RWPE1 (cell line): ENCODE data around the gene ARHGDIA.

Experiments
- CTCF ChIA-PET: fragments of 350-600 bp; sonication (Branson Sonifier 250); formaldehyde crosslinking; extraction: SDS; loops from one replicate; lab custom pipeline; 2021; lab: Yijun Ruan, JAX
- POLR2A ChIA-PET: fragments of 400-600 bp; formaldehyde crosslinking; extraction: SDS; loops from one replicate; lab custom pipeline; 2020; ENCODE audit warnings: antibody characterized with exemption; ENCODE audit not compliant: low non-redundant PET; lab: Yijun Ruan, JAX
- DNase-seq: peaks from one replicate; pipeline ENCODE4 v3.0.0; 2012; ENCODE audit warnings: low spot score
- H3K27ac ChIP-seq: fragments of 450-650 bp; 2 replicates; pipeline ENCODE4 v1.5.1; 2017
- TF ChIP-seq, protein P1 (sequence below): fragments of 450-650 bp; conservative IDR thresholded peaks from 2 replicates; pipeline ENCODE4 v1.5.1; 2017; ENCODE audit warnings: low read depth, mild to moderate bottlenecking

ARHGDIA gene

DNA sequence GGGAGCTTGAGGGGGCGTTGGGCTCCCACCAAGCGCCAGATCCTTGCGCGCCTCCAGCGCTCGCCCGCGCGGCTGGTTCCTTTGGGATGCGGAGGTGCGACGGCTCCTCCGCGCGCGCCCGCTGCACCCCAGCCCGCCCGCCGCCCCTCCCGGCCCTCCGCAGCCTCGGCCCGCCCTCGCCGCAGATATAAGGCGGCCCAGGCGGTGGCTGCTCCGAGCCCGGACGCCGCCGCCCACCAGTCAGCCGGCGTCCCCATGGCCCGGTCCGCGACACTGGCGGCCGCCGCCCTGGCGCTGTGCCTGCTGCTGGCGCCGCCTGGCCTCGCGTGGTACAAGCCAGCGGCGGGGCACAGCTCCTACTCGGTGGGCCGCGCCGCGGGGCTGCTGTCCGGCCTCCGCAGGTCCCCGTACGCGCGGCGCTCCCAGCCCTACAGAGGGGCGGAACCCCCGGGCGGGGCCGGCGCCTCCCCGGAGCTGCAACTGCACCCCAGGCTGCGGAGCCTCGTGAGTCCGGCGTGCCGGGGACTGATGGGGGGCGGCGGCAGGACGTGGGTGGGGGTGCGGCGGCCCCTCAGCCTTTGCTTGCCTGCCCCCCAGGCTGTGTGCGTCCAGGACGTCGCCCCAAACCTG is 31.0 kb upstream of the ARHGDIA start, which contains the start of gene NPB:
NPB (plus strand) TSS at position 216 of the 630 bp plus-strand sequence; CDS start at position 256, 40 bp downstream.
- POLR2A ChIA-PET: no interaction called here
- CTCF ChIA-PET: no interaction called here
- DNase-seq: no peak
- H3K27ac ChIP-seq: peak within 1 kb of the TSS; percentile 98
- TF ChIP-seq, protein P1, sequence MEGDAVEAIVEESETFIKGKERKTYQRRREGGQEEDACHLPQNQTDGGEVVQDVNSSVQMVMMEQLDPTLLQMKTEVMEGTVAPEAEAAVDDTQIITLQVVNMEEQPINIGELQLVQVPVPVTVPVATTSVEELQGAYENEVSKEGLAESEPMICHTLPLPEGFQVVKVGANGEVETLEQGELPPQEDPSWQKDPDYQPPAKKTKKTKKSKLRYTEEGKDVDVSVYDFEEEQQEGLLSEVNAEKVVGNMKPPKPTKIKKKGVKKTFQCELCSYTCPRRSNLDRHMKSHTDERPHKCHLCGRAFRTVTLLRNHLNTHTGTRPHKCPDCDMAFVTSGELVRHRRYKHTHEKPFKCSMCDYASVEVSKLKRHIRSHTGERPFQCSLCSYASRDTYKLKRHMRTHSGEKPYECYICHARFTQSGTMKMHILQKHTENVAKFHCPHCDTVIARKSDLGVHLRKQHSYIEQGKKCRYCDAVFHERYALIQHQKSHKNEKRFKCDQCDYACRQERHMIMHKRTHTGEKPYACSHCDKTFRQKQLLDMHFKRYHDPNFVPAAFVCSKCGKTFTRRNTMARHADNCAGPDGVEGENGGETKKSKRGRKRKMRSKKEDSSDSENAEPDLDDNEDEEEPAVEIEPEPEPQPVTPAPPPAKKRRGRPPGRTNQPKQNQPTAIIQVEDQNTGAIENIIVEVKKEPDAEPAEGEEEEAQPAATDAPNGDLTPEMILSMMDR: no peak

DNA sequence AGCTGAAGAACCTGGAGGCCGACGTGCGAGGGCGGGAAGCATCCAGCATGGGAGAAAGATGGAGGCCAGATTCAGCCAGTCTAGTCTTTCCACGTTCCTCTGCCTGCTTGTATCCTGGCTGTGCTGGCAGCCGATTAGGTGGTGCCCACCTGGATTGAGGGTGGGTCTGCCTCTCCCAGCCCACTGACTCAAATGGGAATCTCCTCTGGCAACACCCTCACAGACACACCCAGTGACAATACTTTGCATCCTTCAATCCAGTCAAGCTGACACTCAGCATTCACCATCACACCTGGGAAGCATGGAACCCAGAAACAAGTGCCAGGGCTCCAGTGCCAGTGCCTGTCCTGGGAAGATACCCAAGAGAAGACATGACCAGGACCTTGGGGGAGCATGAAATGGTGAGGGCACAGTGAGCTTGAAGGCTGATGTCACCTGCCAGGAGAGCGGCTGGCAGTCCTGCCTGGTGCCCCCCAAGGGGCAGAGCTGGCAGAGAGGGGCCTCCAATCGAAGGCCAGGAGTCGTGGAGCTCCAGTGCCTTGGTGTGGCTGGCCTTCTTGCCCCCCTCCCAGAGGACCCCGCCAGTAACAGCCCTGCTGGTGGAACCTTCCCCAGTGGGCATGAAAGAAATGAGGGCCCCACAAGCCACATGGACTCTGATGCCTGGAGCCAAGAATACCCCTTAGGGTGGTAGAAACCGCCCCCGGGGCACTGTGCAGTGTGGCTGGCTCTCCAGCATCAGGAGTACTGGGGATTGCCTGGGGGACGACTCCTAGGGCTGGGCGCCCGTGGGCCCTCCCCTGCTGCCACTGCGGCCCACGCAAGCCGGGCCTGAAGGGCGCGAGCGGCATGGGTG is 30.3 kb upstream of the ARHGDIA start:
- TF ChIP-seq, protein P1: no peak
- DNase-seq: no peak
- ChIA-PET POLR2A (no interaction called here), CTCF (no interaction called here)
- H3K27ac ChIP-seq: peak overlapping the region; percentile 92

DNA sequence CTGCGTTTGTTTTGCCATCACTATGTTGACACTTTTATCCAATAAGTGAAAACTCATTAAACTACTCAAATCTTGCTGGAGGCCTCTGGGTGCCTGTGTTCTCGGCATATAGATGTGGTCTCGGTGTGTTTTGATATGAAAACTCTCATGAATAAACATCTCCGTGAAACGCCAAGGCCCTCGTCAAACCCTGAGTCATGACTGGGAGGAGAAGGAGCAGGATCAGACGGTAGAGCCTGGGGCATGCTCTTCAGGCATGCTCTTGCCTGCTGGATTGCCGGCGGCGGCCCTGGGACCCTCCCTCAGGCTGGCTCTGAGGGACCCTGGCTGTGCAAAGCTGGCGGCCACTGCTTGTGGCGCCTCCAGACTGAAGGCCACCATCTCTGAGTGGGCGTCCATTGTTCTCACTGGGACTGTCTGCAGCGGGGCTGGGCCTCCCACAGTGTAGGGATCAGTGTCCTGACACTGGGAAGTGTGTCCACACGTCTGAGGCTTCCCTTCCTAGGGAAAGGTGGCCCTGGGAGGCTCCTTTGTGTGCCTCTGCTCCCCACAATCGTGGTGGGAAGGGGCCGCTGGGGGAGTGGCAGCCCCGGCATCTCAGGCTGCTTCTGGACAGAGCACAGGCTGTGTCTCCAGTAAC is 29.2 kb upstream of the ARHGDIA start:
- CTCF ChIA-PET: no interaction called here
- POLR2A ChIA-PET: no interaction called here
- H3K27ac ChIP-seq: peak overlapping the region; percentile 92
- no peak for DNase-seq
- TF ChIP-seq, protein P1: no peak

DNA sequence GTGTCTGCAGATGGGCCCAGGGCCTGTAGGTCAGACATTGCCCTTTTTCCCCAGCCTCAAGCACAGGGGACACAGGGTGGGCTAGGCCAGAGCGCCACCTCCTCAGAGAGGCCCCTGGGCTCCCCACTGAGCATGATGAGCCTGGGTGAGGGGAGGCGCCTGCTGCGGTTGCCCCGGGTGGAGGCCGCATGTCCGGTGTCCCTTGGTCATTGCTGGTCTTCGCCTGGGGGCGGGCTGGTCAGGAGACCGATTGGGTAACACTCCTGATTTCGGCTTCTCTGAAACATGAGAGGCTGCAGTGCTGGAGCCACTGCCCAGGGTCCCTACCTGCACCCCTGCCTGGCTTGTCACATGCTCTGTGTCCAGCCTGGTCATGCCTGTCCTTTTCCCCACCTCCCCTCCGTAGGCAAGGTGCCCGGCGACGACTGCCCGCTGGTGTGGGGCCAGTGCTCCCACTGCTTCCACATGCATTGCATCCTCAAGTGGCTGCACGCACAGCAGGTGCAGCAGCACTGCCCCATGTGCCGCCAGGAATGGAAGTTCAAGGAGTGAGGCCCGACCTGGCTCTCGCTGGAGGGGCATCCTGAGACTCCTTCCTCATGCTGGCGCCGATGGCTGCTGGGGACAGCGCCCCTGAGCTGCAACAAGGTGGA is 28.5 kb upstream of the ARHGDIA start:
- ChIA-PET POLR2A (no interaction called here), CTCF (interaction anchor here (0.9 kb wide), 1 partner anchor 30 kb away, joined by 3 read pairs; no protein-coding TSS in a partner anchor)
- H3K27ac ChIP-seq: peak overlapping the region; percentile 92
- DNase-seq: no peak
- TF ChIP-seq, protein P1: no peak

DNA sequence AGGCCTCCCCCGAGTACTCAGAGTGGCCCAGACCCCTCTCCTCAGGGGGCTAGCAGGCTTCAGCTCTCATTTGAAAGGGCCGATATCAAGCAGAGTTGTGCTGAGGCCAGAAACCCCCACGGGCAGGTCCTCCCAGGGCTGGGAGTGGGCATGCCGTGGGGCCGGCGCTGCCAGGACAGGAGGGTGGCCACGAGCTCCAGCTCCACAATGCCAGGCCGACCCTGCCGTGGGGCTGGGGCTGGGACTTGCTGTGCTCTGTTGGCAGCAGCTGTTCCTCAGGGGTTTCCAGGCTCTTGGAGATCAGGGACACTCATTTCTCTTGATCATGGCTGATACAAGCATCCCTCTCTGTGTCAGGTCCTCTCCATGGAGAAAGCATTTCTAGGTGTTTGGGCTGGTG is 27.7 kb upstream of the ARHGDIA start:
- DNase-seq: no peak
- TF ChIP-seq, protein P1: no peak
- ChIA-PET CTCF (interaction anchor here (0.9 kb wide), 1 partner anchor 29 kb away, joined by 3 read pairs; no protein-coding TSS in a partner anchor), POLR2A (no interaction called here)
- H3K27ac ChIP-seq: peak overlapping the region; percentile 92
